Measurements from ENCODE around the gene RPL39.

DNA sequence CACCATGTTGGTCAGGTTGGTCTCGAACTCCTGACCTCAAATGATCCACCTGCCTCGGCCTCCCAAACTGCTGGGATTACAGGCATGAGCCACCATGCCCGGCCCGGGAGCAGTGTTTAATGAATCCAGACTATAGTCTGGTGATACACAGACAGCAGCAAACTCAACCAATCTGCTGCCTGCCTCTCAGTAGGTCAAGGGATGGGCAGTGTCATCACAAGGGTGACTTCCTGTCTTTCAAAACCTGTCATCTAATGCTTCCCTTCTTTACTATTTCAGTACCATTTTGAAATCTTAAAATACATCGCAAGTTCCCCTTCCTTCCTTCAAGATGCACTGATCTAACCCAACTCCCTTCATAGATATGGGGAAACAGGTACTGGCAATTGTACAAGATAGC is 8.4 kb downstream of the RPL39 start:
- TF ChIP-seq ZC3H10 (CRISPR knock-in tag; IDR thresholded peaks at IDR 0.05) = no peak
- no peak for TF ChIP-seq ARNTL (CRISPR knock-in tag; IDR thresholded peaks at IDR 0.05; ENCODE audit: borderline replicate concordance, low read depth)

Measured in SK-N-SH treated with all-trans-retinoic acid at 6 μM for 48 hours (cell line).